ENCODE measurements around the gene MIER2. TPM values are rescaled to one million over a fixed set of nuclear protein-coding genes. Genes with fewer than 3 reads are reported as not detected.

Gene MIER2
- total RNA-seq, 1 experiment from 2014 or later = not detected

GRCh38 chr19:372306-372890 lies 27.8 kb upstream of the MIER2 start:
- TF ChIP-seq EZH2 (IDR thresholded peaks at IDR 0.05; ENCODE audit: low read length, unreplicated experiment) = no peak
- no peak for TF ChIP-seq EZH2phosphoT487 (IDR thresholded peaks at IDR 0.05; ENCODE audit: borderline replicate concordance, low read length)
- TF ChIP-seq CTCF (conservative IDR thresholded peaks at IDR 0.05; ENCODE audit: low read depth, low read length) = no peak
- H3K4me1 ChIP-seq (ENCODE audit: insufficient read depth, low read length) = no peaks in the 10 kb centered on the region
- ATAC-seq (peak; percentile 24; the same call in 1 of the 2 replicates), DNase-seq (no peak)
- H3K9me3 ChIP-seq (ENCODE audit: low read length) = no peaks in the 10 kb centered on the region
- H3K27me3 ChIP-seq (ENCODE audit: low read length) = 0 out of 2 replicates have a peak, but pooled peaks cover 15% of the 10 kb centered on the region
- POLR2A ChIA-PET (ENCODE audit: unreplicated experiment) = no interaction called here
- H3K4me3 ChIP-seq (ENCODE audit: low read length) = no peak overlapping the region
- CTCF ChIA-PET = interaction anchor here (0.6 kb wide), 1 partner anchor 163 kb away, joined by 3 read pairs; no protein-coding TSS in a partner anchor
- no peaks in the 10 kb centered on the region for H3K36me3 ChIP-seq (ENCODE audit: low read depth, low read length)
- no peaks in the 10 kb centered on the region for H3F3A ChIP-seq (ENCODE audit: low read length, unreplicated experiment)
- no peak overlapping the region for H2AFZ ChIP-seq (ENCODE audit: low read length)
- H4K20me1 ChIP-seq (ENCODE audit: low read length) = no peaks in the 10 kb centered on the region
- H3K79me2 ChIP-seq (ENCODE audit: low read length) = no peaks in the 10 kb centered on the region
- intact Hi-C loops (cut with micrococcal nuclease) = no loop called here
- no peaks in the 10 kb centered on the region for H3K9me2 ChIP-seq (replicated peaks; ENCODE audit: low read length)
- no peak overlapping the region for H3K9ac ChIP-seq (ENCODE audit: low read length)
- H3K27ac ChIP-seq (ENCODE audit: low read length) = no peak overlapping the region
- BruUV-seq (replicated peaks) = no TSS peak
- no peak overlapping the region for H3K4me2 ChIP-seq (ENCODE audit: low read length)

- H3K27ac ChIP-seq (ENCODE audit: low read length) = no peak overlapping the region
- DNase-seq (no peak), ATAC-seq (no peak)
- POLR2A ChIA-PET (ENCODE audit: unreplicated experiment) = no interaction called here
- no peak overlapping the region for H3K4me3 ChIP-seq (ENCODE audit: low read length)
- no peak overlapping the region for H3K4me2 ChIP-seq (ENCODE audit: low read length)
- no peaks in the 10 kb centered on the region for H3K9me2 ChIP-seq (replicated peaks; ENCODE audit: low read length)
- TF ChIP-seq CTCF (conservative IDR thresholded peaks at IDR 0.05; ENCODE audit: low read depth, low read length) = no peak
- TF ChIP-seq EZH2 (IDR thresholded peaks at IDR 0.05; ENCODE audit: low read length, unreplicated experiment) = no peak
- TF ChIP-seq EZH2phosphoT487 (IDR thresholded peaks at IDR 0.05; ENCODE audit: borderline replicate concordance, low read length) = no peak
- no peak overlapping the region for H3K9ac ChIP-seq (ENCODE audit: low read length)
- intact Hi-C loops (cut with micrococcal nuclease) = no loop called here
- no peak overlapping the region for H2AFZ ChIP-seq (ENCODE audit: low read length)
- no peaks in the 10 kb centered on the region for H3F3A ChIP-seq (ENCODE audit: low read length, unreplicated experiment)
- H3K27me3 ChIP-seq (ENCODE audit: low read length) = 0 out of 2 replicates have a peak, but pooled peaks cover 15% of the 10 kb centered on the region
- BruUV-seq (replicated peaks) = no TSS peak
- H3K4me1 ChIP-seq (ENCODE audit: insufficient read depth, low read length) = no peaks in the 10 kb centered on the region
- CTCF ChIA-PET = no interaction called here
- H4K20me1 ChIP-seq (ENCODE audit: low read length) = no peaks in the 10 kb centered on the region
- no peaks in the 10 kb centered on the region for H3K79me2 ChIP-seq (ENCODE audit: low read length)
- H3K36me3 ChIP-seq (ENCODE audit: low read depth, low read length) = no peaks in the 10 kb centered on the region
- no peaks in the 10 kb centered on the region for H3K9me3 ChIP-seq (ENCODE audit: low read length)
Observed at GRCh38 chr19:371501-372168, 27.0 kb upstream of the MIER2 start.
